Stimulated activated CD4-positive, alpha-beta T cell treated with anti-CD3 and anti-CD28 coated beads, Interleukin-1b, Interleukin-23, amount 100 ng/mL, for 24 hours (primary cell): Measurements from ENCODE around the gene SPAG7.

Source experiments
- DNase-seq, 4 experiments: peaks; one replicate each; pipeline ENCODE4 v3.0.0-alpha.2; 2020; ENCODE audit warnings: low read depth in 4 of 4, low spot score in 1 of 4

SPAG7 gene

DNA sequence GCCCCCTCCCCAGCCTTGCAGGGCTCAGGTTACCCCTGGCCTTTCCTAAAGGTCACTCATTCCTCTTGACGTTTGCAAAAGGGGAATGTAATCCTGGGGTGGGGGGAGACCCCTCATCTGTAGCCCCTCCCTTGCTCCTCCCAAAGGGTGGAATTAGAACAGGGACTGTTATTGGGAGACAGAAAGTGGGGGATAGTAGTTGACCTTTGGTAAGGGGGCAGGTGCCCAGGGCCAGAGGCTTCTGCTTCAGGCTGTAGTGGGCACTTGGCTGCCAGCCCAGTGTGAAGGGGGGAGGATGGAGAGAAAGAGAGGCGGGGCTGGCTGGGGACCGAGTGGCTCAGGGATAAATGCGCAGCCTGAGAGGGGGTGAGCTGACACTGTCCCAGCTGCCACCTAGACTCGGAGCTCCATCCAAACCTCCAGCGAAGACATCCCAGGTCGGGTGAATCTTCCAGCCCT, 16.8 kb downstream of the SPAG7 start, which contains the start of gene ENO3:
TSS of gene ENO3 (plus strand) at position 374 of the 459 bp plus-strand sequence. CDS start 711 bp downstream, outside the sequence.
- DNase-seq: no peak

DNA sequence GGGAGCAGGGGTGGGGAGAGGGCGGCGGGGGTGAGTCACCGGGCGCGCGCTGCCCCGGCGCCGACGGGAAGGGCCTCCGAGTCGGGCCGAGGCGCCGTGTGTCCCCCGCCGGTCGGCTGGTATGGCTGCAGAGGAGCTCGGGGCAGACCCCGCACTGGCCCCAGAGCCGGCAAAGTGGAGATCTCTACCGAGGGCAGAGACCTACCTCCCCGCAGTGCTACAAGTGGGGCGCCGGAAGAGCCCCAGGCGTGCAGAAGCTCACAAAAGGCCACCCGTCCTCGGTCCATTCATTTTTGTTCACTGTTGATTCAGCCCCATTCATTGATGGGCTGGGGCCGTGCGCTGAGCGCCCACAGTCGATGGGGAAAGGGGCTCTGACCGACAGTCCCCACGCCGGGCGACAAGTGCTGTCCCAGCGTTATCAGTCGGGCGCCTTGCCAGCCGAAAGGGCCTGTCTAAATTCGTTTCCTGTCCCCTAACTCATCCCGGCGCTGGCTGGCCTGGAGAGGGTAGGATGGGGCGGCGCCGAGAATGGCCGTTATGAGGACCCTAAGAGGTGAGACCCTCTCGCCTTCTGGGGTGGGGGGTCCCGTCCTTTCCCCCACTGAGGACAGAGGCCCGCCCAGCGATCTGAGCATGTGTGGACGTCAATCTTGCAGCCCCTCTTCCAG, 17.4 kb downstream of the SPAG7 start:
- peak in 1 of 4 experiments; percentile 30 for DNase-seq

DNA sequence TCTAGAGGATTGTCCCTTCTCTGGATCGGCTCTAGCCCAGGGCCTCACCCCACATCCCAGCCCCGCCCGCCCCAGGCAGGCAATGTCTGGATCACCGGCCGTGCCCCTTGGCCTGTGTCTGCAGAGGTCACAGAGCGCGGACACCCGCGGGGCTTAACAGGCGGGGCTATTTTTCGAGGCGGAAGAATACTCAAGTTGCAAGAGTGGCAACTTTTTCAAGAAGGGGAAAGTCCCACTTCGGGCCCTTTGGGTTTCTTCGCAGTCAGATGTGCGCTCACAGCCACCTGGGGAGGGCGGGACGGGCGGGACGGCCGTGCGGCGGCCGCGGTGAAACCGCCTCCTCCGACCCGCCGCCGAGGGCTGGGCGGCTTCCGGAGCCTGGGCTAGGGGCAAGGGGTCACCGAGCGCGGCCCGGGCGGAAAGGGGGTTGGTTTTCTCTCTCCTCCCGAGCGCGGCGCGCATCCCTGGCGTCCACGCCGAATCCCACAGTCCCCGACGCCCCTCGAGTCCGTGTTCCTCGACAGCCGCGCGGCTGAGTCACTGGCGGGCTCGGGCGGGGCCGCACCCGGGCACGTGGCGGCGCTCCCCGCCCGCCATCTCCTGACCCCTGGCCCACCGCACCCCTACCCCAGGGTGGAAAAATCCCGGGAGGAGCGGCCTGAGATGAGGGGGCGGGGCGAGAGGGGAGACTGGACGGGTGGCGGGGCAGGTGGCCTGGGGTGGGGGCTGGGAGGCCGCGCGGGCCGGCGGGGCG, 18.1 kb downstream of the SPAG7 start:
- peak in 3 of 4 experiments; percentile 51 to 78 (median 59) for DNase-seq

DNA sequence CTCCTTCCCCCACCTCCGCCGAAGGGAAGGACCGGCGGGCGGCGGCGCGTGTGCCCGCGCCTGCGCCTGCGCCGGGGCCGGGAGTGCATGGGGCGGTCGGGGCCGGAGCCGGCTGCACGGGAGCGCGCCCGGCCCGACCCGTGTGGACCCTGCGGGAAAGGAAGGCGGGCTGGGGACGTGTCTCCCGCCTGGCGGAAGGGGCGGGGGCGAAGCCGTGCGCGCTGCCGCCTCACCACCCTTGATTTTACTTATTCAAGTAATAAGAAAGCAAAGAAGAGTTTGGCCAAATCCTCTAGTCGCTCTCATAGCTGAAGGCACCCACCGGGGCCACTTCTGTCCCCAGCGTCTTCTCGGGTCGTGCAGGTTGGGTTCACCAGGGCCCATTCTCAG, 18.7 kb downstream of the SPAG7 start:
- peak in 3 of 4 experiments; percentile 46 to 73 (median 71) for DNase-seq

DNA sequence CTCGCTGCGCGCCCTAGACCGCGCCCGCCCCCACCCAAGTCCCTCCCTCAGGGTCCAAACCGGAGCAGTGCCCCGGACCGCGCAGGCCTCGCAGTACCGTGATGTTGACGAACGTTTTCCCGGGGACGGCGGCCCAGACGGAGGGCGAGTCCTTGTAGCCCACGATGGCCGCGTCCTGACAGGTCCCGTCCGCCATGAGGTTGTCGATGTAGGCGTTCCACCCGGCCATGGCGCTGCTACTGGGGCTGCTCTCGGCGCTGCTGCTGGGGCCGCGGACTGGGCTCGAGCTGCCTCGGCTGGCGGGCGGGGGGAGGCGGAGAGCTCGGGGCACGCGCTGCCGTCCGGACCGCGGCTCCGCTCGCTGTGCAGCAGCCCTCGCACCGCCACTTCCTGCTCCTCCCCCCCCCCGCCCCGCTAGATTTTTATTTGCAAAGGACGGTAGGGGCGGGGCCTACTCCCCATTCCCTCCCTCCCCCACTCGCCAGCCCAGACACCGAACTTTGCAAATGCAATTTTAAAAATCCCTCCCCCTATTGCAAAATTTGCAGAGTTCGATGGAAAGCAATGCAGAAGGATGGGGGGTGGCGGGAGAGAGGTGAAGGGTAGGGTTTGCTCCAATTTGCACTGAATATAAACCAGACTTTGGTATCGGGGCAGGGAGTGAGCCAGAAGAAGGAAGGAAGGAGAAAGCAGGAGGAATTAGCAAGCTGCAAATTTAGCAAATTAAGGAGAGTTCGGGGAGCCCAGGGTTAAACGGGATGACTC, 19.3 kb downstream of the SPAG7 start, which contains the start of gene PFN1:
TSS of gene PFN1 (minus strand) at position 365 of the 765 bp plus-strand sequence. CDS start at position 229, 136 bp downstream.
- peak in 3 of 4 experiments; percentile 80 to 90 (median 85) for DNase-seq

DNA sequence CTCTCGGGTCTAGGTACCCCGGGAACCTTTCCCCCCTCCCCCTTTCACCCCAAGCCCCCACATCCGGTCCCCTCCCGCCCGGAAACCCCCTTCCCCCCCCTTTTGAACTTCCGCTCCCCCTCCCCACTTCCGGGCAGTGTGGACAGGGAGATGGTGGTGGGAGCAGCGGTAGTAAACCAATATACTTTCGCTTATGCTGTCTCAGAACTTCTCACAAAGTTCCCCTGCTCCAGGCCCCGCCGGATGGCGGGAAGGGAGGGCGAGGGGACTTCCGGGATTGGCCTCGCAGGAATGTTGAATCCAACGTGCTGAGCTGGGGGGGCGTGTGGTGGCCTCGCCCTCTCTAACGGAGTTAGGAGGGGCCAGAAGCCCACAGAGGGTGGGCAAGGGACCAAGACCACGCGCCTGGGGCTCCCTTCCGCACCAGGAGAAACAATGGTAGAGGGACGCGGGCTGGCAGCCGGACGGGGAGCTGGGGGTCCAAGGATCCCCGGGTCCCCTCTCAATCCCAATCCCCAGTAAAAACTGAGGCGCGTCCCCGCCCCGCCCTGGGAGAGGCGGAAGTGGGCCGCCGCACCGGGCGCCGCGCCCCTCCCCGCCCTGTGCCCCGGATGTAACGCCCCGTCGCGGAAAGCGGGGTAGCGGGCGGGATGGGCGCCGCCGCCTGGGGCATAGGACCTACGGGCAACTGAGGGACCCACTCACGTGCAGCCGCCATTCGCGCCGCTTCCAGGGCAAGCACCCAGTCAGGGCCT, 20.0 kb downstream of the SPAG7 start:
- peak in 3 of 4 experiments; percentile 46 to 63 (median 51) for DNase-seq

DNA sequence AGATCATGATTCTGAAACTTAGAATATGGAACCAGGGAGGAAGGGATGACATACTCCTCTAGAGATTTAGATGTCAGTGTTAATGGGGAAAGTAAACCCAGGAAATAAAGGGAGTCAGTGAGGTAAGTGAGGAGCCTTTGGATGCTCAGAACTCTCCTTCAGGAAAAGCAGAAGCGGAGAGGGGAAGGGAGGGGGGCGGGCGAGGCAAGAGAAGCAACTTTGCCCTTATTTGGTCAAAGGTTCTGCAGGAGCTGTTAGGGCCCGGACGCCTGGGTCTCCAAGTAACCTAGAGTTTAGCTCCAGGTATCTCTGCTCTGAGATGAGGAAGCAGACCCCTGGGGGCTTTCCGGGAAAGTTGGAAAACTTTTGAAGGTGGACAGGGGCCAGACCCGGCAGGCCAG, 20.6 kb downstream of the SPAG7 start:
- DNase-seq: peak in 1 of 4 experiments; percentile 28

DNA sequence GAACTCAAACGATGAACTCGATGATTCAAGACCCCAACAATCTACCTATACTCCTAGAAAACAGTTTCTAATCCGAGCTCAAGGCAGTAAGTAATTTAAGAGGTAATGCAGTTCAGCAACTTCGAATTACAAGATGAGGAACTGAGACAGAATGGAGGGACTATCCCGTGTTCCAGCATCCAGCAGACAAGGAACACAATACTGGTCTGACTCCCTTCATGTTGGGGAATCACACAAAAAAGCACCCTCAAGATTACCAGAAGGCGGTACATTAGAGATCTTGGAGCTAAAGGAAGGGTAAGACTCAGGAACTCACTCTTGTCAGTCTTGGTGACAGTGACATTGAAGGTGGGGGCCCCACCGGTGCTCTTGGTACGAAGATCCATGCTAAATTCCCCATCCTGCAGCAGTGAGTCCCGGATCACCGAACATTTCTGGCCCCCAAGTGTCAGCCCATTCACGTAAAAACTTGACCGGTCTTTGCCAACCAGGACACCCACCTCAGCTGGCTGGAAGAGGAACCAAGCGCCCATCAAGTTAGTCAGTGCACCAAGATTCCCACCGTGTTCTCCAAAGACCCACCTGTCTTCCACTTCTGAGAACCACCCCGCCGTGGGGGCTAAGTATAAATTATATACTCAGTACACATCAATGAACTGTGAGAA, 21.2 kb downstream of the SPAG7 start:
- DNase-seq: no peak

DNA sequence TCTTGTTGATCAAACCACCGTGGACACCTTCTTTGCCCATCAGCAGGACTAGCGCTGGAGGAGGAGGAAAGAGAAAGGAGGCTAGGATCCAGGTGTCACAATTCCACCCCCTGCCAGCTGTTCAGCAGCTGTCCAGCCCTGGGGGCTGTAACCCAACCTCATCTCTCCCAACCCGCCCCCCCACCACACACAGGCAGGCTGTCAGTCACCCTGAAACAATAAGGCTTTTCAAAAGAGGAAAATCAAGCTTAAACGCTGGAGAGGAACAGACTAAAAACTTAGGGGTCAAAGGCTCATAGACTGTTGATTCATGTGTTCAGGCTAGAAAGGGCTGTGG, 21.7 kb downstream of the SPAG7 start:
- DNase-seq: no peak

DNA sequence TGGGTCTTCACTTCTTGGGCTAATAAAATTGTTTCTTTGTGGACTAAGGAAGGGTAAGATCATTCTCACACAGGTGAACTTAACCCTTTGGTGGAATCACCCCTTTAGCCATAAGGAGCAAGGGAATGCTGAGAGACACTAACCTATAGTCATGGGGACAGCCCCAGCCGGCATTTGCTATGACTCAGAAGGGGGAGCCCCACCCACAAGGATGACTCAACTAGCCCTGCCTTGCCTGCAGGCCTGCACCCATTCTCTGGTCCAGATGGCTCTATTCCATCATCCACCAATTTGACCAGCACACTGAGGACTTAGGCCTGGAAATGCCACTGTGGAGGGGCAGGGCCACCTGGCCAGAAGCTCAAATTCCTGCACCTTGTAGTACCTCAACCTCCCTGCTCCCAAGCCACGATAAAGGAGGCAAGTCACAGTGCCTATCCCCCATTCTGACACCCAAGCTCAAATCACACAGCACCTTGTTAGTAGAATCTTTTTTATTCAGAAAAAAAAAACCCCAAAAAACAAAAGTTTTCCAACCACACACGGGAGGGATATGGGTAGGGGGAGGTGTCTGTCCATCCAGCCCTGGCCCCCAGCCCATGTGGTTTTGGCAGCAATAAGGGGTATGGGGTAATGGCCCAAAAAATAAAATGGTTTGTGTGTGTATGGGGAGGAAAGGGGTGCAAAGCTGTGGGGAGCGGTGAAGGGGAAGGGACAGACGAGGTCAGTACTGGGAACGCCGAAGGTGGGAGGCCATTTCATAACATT, 22.3 kb downstream of the SPAG7 start:
- DNase-seq: peak in 3 of 4 experiments; percentile 68 to 83 (median 79)

DNA sequence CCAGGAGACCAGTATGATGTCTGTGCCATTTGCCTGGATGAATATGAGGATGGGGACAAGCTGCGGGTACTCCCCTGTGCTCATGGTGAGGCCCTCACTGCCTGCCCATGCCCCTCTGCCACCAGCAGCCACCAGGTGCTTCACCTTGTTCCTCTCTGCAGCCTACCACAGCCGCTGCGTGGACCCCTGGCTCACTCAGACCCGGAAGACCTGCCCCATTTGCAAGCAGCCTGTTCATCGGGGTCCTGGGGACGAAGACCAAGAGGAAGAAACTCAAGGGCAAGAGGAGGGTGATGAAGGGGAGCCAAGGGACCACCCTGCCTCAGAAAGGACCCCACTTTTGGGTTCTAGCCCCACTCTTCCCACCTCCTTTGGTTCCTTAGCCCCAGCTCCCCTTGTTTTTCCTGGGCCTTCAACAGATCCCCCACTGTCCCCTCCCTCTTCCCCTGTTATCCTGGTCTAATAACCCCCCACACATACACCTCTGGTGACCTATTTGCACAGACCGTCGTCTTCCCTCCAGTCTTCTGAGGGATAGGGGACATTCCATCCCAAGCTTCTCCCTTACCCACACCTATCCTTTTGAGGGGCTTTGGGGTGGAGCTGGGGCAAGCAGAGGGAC, 23.0 kb downstream of the SPAG7 start:
- DNase-seq: peak in 1 of 4 experiments; percentile 32

DNA sequence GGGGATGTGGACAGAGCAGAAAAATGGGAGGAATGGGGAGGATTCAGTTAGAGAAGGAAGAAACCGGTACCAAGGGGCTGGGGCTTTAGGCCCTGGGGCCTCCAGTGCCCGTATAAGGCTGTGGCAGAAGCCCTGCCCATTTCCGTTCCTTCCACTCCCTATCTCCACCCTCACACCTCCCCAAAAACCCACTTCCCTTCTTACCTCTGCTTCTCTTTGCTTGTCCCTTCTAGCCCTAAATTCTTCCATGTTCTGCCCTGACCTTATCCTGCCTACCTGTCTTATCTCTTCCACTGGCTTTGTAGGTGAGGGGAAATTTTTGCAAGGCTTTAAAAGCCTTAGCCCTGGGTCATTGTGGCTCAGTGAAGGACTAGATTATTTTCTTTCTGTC, 23.5 kb downstream of the SPAG7 start:
- peak in 1 of 4 experiments; percentile 42 for DNase-seq

DNA sequence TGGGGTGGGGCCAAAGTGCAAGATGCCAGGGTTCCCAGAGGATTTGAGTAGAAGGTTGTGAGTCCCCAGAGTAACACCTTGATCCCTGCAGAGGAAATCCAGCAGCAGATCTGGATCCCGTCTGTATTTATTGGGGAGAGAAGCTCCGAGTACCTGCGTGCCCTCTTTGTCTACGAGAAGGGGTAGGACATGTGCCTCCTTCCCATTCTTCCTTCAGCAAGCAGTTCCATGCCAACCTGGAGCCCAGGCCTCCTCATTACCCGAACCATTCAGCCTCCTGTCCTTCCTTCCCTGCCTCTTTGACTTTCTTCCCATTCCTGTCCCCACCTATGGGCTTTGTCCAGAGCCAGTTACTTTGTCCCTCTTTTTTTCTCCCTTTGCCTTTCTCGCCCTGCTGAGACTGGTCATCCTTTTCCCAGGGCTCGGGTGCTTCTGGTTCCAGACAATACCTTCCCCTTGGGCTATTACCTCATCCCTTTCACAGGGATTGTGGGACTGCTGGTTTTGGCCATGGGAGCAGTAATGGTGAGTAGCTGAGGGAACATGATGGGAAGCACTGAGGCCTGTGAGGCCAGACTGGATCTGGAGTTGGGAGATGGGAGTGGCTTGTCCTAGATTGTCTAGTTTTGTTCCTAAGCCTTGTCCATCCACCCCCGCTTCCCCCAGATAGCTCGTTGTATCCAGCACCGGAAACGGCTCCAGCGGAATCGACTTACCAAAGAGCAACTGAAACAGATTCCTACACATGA, 24.7 kb downstream of the SPAG7 start:
- DNase-seq: no peak

DNA sequence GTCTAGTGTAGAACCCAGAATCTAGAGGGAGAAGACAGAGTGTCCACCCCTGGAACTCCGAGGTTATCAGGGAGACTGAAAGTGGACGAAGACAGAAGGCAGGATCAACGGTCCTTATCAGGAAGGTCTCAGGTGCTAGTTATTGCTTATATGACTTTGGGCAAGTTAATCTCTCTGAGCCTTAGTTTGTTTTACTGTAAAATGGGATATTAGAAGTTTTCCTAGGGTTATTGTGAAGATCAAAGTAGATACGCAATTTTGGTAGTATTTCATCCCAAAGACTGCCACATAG, 26.4 kb downstream of the SPAG7 start:
- no peak for DNase-seq

DNA sequence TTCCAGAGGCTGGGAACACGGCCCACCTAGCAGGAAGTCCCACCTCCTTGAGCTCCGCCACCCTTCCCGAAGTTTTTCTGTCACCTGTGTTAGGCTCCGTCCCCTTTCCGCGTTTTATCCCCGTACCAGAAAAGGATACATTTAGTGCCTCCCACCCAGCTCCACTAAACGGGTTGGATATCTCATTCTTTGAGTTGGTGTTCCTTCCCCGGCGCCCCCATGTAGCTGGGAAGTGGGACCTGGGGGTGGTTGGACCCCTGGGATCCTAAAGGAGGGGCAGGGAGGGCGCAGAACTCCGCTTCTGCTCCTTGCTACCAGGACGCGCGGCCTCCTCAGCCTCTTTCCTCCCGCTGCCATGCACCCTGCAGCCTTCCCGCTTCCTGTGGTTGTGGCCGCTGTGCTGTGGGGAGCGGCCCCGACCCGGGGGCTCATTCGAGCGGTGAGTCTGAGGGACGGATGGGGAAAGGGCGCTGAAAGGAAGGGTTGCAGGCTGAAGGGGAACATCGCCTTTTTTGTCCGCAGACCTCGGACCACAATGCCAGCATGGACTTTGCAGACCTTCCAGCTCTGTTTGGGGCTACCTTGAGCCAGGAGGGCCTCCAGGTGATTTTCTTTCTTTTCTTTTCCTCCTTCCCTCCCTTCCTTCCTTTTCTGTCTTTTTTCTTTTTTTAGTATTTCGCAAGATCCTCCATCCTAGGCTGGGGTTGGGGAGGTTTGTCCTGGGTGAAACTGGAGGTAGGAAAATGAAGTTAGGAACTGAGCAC, 26.9 kb downstream of the SPAG7 start:
- DNase-seq: peak in 1 of 4 experiments; percentile 33

DNA sequence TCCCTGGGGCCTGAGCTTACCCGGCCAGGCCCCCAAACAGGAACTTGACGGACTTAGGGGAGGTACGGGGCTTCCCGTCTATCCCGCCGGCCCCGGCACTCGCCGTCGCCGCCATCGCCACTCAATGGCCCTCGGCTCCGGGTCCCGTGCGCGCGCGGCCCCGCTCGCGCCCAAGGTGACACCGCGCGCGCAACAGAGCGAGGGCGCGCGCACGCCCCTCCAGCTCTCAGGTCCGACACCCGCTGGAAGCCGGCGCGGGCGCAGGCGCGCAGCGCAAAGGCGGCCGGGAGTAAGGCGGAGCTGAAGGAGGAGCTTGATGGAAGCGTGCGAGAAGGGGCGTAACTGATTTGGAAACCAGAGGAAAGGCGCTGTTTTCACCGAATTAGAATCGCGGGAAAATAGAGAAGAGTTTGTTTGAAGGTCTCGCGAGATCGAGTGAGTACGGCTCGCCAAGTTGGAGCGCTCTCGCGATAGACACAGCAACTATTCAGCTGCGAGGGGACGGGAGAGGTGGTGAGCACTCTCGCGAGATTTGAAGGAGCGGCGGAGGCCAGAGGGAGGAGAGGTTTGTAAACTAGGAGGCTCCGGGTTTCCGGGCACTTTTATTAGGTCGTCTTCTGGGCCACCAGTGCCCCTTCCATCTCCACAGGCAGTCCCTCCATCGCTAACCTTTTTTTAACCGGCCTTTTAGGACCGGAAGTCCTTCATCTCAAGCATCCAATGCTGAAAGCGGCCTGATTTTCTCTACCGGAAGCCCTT, 27.6 kb downstream of the SPAG7 start, which contains the start of the genes RNF167 and SLC25A11:
TSS of gene RNF167 (plus strand) at position 473 of the 759 bp plus-strand sequence. CDS start 642 bp downstream, outside the sequence.
TSS of gene SLC25A11 (minus strand) at position 251 of the 759 bp plus-strand sequence. CDS start at position 115, 136 bp downstream.
- peak; percentile 84 to 92 (median 88) for DNase-seq

DNA sequence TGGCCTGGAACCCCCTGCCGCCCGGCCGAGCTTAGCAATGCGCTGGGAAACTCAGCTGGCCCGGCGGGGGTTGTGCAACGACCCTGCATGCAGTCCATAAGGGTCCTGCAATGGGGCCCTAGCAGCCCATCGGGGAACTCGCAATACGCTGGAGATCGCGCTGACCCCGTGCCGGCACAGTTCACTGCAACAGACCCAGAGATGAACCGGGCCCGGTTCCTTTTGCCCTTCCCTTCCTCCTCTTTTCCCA, 28.1 kb downstream of the SPAG7 start:
- no peak for DNase-seq
